SJCRH30 (cell line): ENCODE data around the gene C12orf56. TPM values are rescaled to one million over a fixed set of nuclear protein-coding genes. Genes with fewer than 3 reads are reported as not detected.
A peak's percentile ranks its signal among the peaks of the same experiment; 100 is the strongest.

ENCODE experiments used
- DNase-seq, 2 experiments: peaks; one replicate each; pipeline ENCODE4 v3.0.0-alpha.2; 2015 to 2020
- H3K27ac ChIP-seq: fragments of 250-450 bp; sonication (Bioruptor Pico); 2 replicates; pipeline ENCODE4 v1.5.1; 2020; ENCODE audit warnings: mild to moderate bottlenecking, moderate library complexity
- H3K27me3 ChIP-seq: fragments of 250-450 bp; sonication (Bioruptor Pico); 2 replicates; pipeline ENCODE4 v1.5.1; 2020; ENCODE audit warnings: mild to moderate bottlenecking, moderate library complexity
- H3K36me3 ChIP-seq: fragments of 250-450 bp; sonication (Bioruptor Pico); 2 replicates; pipeline ENCODE4 v1.5.1; 2020; ENCODE audit warnings: mild to moderate bottlenecking, moderate library complexity
- H3K4me1 ChIP-seq: fragments of 250-450 bp; sonication (Bioruptor Pico); 2 replicates; pipeline ENCODE4 v1.5.1; 2020; ENCODE audit warnings: mild to moderate bottlenecking, moderate library complexity
- H3K4me3 ChIP-seq: fragments of 250-450 bp; sonication (Bioruptor Pico); 2 replicates; pipeline ENCODE4 v1.5.1; 2020; ENCODE audit warnings: mild to moderate bottlenecking, moderate library complexity
- H3K9me3 ChIP-seq: fragments of 250-450 bp; sonication (Bioruptor Pico); replicated peaks from 2 replicates; pipeline ENCODE4 v1.5.1; 2020; ENCODE audit warnings: mild to moderate bottlenecking, moderate library complexity
- total RNA-seq: library from RNA; depleted of rRNA; stranded (reverse); fragments of >200 nt; shearing (Covaris generic); gene quantifications from 2 replicates; pipeline ENCODE4 v1.2.3, GENCODE V29; 2014

The C12orf56 gene
- total RNA-seq, 1 experiment from 2014 or later = not detected

- H3K27me3 ChIP-seq = no peaks in the 10 kb centered on the region
- no peak overlapping the region for H3K27ac ChIP-seq
- no peaks in the 10 kb centered on the region for H3K9me3 ChIP-seq
- no peaks in the 10 kb centered on the region for H3K36me3 ChIP-seq
- no peak overlapping the region for H3K4me3 ChIP-seq
- H3K4me1 ChIP-seq = no peaks in the 10 kb centered on the region; the same call in 1 of the 2 replicates
- DNase-seq = no peak
Observed at GRCh38 chr12:64255249-64255648, 135.3 kb downstream of the C12orf56 start.

DNA sequence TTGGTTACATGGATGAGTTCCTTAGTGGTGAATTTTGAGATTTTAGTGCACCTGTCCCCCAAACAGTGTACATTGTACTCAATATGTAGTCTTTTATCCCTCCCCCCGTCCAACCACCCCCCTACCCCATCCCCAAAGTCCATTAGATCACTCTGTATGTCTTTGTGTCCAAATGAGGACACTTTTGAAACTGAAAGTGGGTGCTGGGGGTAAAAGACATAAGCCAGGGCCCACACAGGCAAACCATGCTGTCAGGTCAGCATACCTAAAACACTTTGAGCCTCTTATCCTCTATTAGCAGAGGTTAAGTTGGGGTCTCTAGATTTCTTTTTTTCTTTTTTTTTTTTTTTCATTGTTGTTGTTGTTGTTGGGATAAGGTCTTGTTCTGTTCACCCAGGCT, 137.2 kb downstream of the C12orf56 start:
- Histone ChIP-seq H3K36me3 (no peaks in the 10 kb centered on the region), H3K4me1 (no peaks in the 10 kb centered on the region; the same call in 1 of the 2 replicates), H3K9me3 (no peaks in the 10 kb centered on the region), H3K4me3 (no peak overlapping the region), H3K27ac (no peak overlapping the region), H3K27me3 (no peaks in the 10 kb centered on the region)
- no peak for DNase-seq

- Histone ChIP-seq H3K4me1 (no peaks in the 10 kb centered on the region), H3K9me3 (no peaks in the 10 kb centered on the region), H3K27me3 (no peaks in the 10 kb centered on the region), H3K36me3 (no peaks in the 10 kb centered on the region), H3K4me3 (no peak overlapping the region), H3K27ac (no peak overlapping the region)
- DNase-seq = no peak
Observed at GRCh38 chr12:64252681-64253080, 137.9 kb downstream of the C12orf56 start.

DNA sequence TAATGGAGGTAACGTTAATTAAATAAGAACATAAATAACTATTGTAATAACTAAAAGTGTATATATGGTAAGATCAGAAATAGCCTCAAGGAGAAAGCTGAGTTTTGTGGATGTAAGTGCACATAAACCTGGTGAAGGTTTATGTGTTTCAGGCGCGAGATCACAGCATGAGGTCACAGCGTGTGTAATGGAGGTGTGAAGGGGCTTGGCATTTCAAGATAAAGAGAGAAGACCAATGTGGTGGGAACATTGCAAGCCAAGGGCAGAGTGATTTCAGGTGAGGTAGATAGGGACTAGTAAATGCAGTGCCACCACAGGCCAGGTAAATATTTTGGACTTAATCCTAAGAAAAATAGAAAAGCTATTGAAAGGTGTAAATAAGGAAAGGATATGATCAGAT, 146.7 kb downstream of the C12orf56 start:
- no peak for DNase-seq
- no peak overlapping the region for H3K4me3 ChIP-seq
- no peaks in the 10 kb centered on the region for H3K9me3 ChIP-seq
- no peaks in the 10 kb centered on the region for H3K36me3 ChIP-seq
- H3K27ac ChIP-seq = no peak overlapping the region
- no peaks in the 10 kb centered on the region for H3K27me3 ChIP-seq
- H3K4me1 ChIP-seq = no peaks in the 10 kb centered on the region

GRCh38 chr12:64240781-64241180, 149.8 kb downstream of the C12orf56 start:
- H3K4me3 ChIP-seq = no peak overlapping the region
- peaks cover 3% of the 10 kb centered on the region for H3K4me1 ChIP-seq
- no peaks in the 10 kb centered on the region for H3K36me3 ChIP-seq
- DNase-seq = no peak
- H3K27ac ChIP-seq = no peak overlapping the region
- H3K9me3 ChIP-seq = no peaks in the 10 kb centered on the region
- no peaks in the 10 kb centered on the region for H3K27me3 ChIP-seq

- no peak for DNase-seq
- Histone ChIP-seq H3K4me1 (peaks cover 26% of the 10 kb centered on the region), H3K36me3 (no peaks in the 10 kb centered on the region), H3K27ac (no peak overlapping the region), H3K4me3 (no peak overlapping the region), H3K27me3 (no peaks in the 10 kb centered on the region), H3K9me3 (no peaks in the 10 kb centered on the region)
Observed at GRCh38 chr12:64237382-64237781, 153.2 kb downstream of the C12orf56 start.

DNA sequence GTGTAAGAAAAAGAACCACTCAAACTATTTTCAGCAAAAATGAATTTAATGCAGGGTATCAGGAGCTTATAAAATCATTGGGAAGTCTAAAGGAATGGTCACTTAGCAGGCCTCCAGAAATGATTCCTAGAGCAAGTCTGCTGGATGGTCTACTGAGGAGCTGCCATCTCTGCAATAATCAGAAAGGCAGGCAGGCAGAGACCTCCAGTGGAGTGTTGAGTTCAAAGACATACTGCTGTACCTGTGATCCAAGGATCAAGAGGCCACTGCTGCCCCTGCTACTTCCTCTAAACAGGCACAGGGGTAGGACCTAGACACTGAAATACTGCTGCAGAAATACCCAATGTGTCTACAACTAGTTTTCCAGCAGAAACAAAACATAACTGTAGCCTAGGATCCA, 154.0 kb downstream of the C12orf56 start:
- H3K4me1 ChIP-seq = peaks cover 28% of the 10 kb centered on the region
- no peaks in the 10 kb centered on the region for H3K36me3 ChIP-seq
- H3K27me3 ChIP-seq = no peaks in the 10 kb centered on the region
- no peak for DNase-seq
- H3K27ac ChIP-seq = no peak overlapping the region
- H3K9me3 ChIP-seq = no peaks in the 10 kb centered on the region
- no peak overlapping the region for H3K4me3 ChIP-seq

- no peak for DNase-seq
- no peaks in the 10 kb centered on the region for H3K9me3 ChIP-seq
- peaks cover 28% of the 10 kb centered on the region for H3K4me1 ChIP-seq
- no peak overlapping the region for H3K4me3 ChIP-seq
- no peak overlapping the region for H3K27ac ChIP-seq
- no peaks in the 10 kb centered on the region for H3K27me3 ChIP-seq
- no peaks in the 10 kb centered on the region for H3K36me3 ChIP-seq
Observed at GRCh38 chr12:64232196-64232595, 158.4 kb downstream of the C12orf56 start.

- no peak overlapping the region for H3K27ac ChIP-seq
- H3K9me3 ChIP-seq = no peaks in the 10 kb centered on the region
- H3K4me1 ChIP-seq = peaks cover 17% of the 10 kb centered on the region
- DNase-seq = no peak
- no peak overlapping the region for H3K4me3 ChIP-seq
- no peaks in the 10 kb centered on the region for H3K36me3 ChIP-seq
- no peaks in the 10 kb centered on the region for H3K27me3 ChIP-seq
Observed at GRCh38 chr12:64229796-64230195, 160.8 kb downstream of the C12orf56 start.

DNA sequence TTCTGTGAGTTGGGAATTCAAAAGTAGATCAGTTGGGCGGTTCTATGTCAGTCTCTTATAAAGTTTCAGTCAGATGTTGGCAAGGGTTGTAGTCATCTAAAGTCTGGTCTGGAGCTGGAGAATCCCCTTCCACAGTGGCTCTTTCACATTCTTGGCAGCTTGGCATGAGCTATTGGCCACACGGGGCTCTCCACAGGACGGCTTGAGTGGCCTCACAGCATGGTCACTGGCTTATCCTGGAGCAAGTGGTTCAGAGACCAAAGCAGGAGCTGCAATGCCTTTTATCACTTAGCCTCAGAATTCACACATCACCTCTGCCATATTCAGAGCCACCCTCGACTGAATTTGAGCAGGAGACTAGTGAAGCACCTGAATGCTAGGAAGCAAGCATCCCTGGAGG, 161.3 kb downstream of the C12orf56 start:
- no peaks in the 10 kb centered on the region for H3K9me3 ChIP-seq
- H3K36me3 ChIP-seq = no peaks in the 10 kb centered on the region
- no peak for DNase-seq
- H3K4me3 ChIP-seq = no peak overlapping the region
- no peaks in the 10 kb centered on the region for H3K27me3 ChIP-seq
- peaks cover 12% of the 10 kb centered on the region for H3K4me1 ChIP-seq
- no peak overlapping the region for H3K27ac ChIP-seq

DNA sequence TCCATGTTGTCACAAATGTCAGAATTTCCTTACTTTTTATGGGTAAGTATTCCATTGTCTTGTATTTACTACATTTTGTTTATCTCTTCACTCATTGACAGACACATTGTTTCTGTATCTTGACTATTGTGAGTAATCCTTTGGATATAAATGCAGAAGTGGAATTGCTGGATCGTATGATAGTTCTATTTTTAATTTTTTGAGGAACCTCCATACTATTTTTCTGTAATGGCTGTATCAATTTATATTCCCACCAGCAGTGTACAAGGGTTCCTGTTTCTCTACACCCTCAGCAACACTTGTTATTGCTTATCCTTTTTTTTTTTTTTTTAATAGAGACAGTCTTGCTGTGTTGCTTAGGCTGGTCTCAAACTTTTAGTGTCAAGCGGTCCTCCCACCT, 164.9 kb downstream of the C12orf56 start:
- H3K4me3 ChIP-seq = no peak overlapping the region
- H3K4me1 ChIP-seq = peaks cover 9% of the 10 kb centered on the region
- H3K27me3 ChIP-seq = no peaks in the 10 kb centered on the region
- H3K36me3 ChIP-seq = no peaks in the 10 kb centered on the region
- H3K27ac ChIP-seq = no peak overlapping the region
- no peak for DNase-seq
- no peaks in the 10 kb centered on the region for H3K9me3 ChIP-seq

- peak within 1 kb of the TSS; percentile 92 for H3K4me3 ChIP-seq
- DNase-seq = peak; percentile 91 to 92
- peak within 1 kb of the TSS; percentile 99 for H3K27ac ChIP-seq
- H3K27me3 ChIP-seq = no peaks in the 10 kb centered on the region
- no peaks in the 10 kb centered on the region for H3K9me3 ChIP-seq
- H3K4me1 ChIP-seq = peaks cover 27% of the 10 kb centered on the region
- H3K36me3 ChIP-seq = no peaks in the 10 kb centered on the region
Observed at GRCh38 chr12:64222009-64222765, 168.4 kb downstream of the C12orf56 start, which contains the start of gene KICS2. TSS of gene KICS2 (minus strand) at chr12:64222296. CDS start at chr12:64222237, 59 bp downstream.

- no peaks in the 10 kb centered on the region for H3K27me3 ChIP-seq
- peaks cover 27% of the 10 kb centered on the region for H3K4me1 ChIP-seq
- no peaks in the 10 kb centered on the region for H3K36me3 ChIP-seq
- peak; percentile 96 to 97 for DNase-seq
- peak overlapping the region; percentile 92 for H3K4me3 ChIP-seq
- no peaks in the 10 kb centered on the region for H3K9me3 ChIP-seq
- peak overlapping the region; percentile 99 for H3K27ac ChIP-seq
Observed at GRCh38 chr12:64221651-64222008, 168.9 kb downstream of the C12orf56 start.

GRCh38 chr12:64220046-64220445, 170.5 kb downstream of the C12orf56 start:
- Histone ChIP-seq H3K9me3 (no peaks in the 10 kb centered on the region), H3K4me3 (peak overlapping the region; percentile 92), H3K27me3 (no peaks in the 10 kb centered on the region), H3K27ac (peak overlapping the region; percentile 99), H3K36me3 (no peaks in the 10 kb centered on the region), H3K4me1 (peaks cover 29% of the 10 kb centered on the region)
- DNase-seq = peak; percentile 87 to 95

- Histone ChIP-seq H3K9me3 (no peaks in the 10 kb centered on the region), H3K4me1 (peaks cover 29% of the 10 kb centered on the region), H3K27ac (peak overlapping the region; percentile 99), H3K36me3 (no peaks in the 10 kb centered on the region), H3K4me3 (no peak overlapping the region), H3K27me3 (no peaks in the 10 kb centered on the region)
- DNase-seq = peak in 1 of 2 experiments; percentile 61
Observed at GRCh38 chr12:64219145-64219544, 171.4 kb downstream of the C12orf56 start.

DNA sequence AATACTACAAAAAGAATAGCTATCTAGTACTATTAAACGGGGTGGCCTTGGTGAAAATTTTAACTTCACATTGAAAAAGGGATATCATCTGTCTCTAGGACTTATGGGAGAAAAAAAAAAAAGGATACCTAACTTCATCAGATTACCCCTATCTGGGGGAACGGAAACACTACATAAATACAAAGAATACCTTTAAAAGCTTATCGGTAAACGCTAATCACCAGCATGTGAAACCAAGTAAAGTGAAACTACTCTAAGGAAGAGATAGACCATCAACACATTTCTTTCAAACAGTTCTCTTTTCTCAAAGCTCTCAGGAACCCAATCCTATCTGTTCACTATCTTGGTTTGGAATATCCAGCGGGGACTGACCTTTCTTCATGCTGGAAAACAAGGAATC, 172.0 kb downstream of the C12orf56 start:
- Histone ChIP-seq H3K4me1 (peaks cover 29% of the 10 kb centered on the region), H3K36me3 (no peaks in the 10 kb centered on the region), H3K9me3 (no peaks in the 10 kb centered on the region), H3K4me3 (no peak overlapping the region), H3K27ac (peak overlapping the region; percentile 99), H3K27me3 (no peaks in the 10 kb centered on the region)
- DNase-seq = peak in 1 of 2 experiments; percentile 36
